K562 (cell line): ENCODE results near the gene ANKS1B. TPM values are rescaled to one million over a fixed set of nuclear protein-coding genes. Genes with fewer than 3 reads are reported as not detected.

Source experiments
- ATAC-seq: fragments of 200-7000 bp; cut with Tn5 transposase; 3 replicates; pipeline ENCODE4 v1.9.1; 2020; ENCODE audit warnings: moderate library complexity
- BruUV-seq: library from RNA; stranded (reverse); fragments of 400-500 nt; replicated peaks from 2 replicates; lab custom pipeline; 2021; lab: Mats Ljungman, UMichigan
- CTCF ChIA-PET: fragments of 300-600 bp; formaldehyde crosslinking; extraction: SDS; loops from one replicate; lab custom pipeline; 2021; ENCODE audit warnings: low intra/inter-chr PET ratio; lab: Yijun Ruan, JAX
- POLR2A ChIA-PET: fragments of 300-600, 350-650 bp; sonication (Branson Sonifier 250); formaldehyde crosslinking; extraction: SDS; loops from one replicate; lab custom pipeline; 2021; ENCODE audit warnings: antibody characterized with exemption, inconsistent platforms; lab: Yijun Ruan, JAX
- DNase-seq, 4 experiments: peaks; one replicate each; pipeline versions ENCODE4 v3.0.0 to v3.0.0-alpha.2; 2011 to 2018; ENCODE audit warnings: low spot score in 3 of 4, mixed read lengths in 3 of 4; ENCODE audit errors: extremely low read depth in 1 of 4
- FAIRE-seq: peaks from 2 replicates; lab custom pipeline; 2011; peaks lifted over from hg19 to GRCh38; lab: Jason Lieb, UNC
- H2AFZ ChIP-seq: 2 replicates; pipeline ENCODE4 v1.6.0; 2011; ENCODE audit warnings: low read depth, low read length, control low read depth, inconsistent platforms
- H3K27ac ChIP-seq: fragments of 200-600 bp; 3 replicates; pipeline ENCODE4 v1.8.0; 2011; ENCODE audit warnings: low read depth, mild to moderate bottlenecking, control low read depth, inconsistent platforms, low read length, moderate library complexity, mixed read lengths; ENCODE audit errors: extremely low read depth
- H3K27me3 ChIP-seq, 2 experiments: fragments of 300-600 bp in 1 of 2; 2 replicates in 1 of 2; 3 replicates in 1 of 2; pipeline versions ENCODE4 v1.6.0 to v1.8.0; 2011; ENCODE audit warnings: inconsistent platforms in 2 of 2, low read length in 2 of 2, mild to moderate bottlenecking in 1 of 2, mixed read lengths in 1 of 2, moderate library complexity in 1 of 2; ENCODE audit not compliant: control insufficient read depth in 2 of 2, insufficient read depth in 2 of 2
- H3K36me3 ChIP-seq: fragments of 300-600 bp; 3 replicates; pipeline ENCODE4 v1.8.0; 2011; ENCODE audit warnings: mild to moderate bottlenecking, low read length, inconsistent platforms; ENCODE audit not compliant: control insufficient read depth, insufficient read depth
- H3K4me1 ChIP-seq, 2 experiments: fragments of 200-600 bp in 1 of 2; replicated peaks in 1 of 2; 2 replicates in 1 of 2; 3 replicates in 1 of 2; pipeline versions ENCODE4 v1.5.1 to v1.8.0; 2011; ENCODE audit warnings: inconsistent platforms in 2 of 2, low read length in 2 of 2, mild to moderate bottlenecking in 1 of 2, mixed read lengths in 1 of 2, moderate library complexity in 1 of 2; ENCODE audit not compliant: control insufficient read depth in 2 of 2, insufficient read depth in 2 of 2
- H3K4me2 ChIP-seq: 2 replicates; pipeline ENCODE4 v1.6.1; 2011; ENCODE audit warnings: low read length, control low read depth, inconsistent platforms, mixed read lengths; ENCODE audit not compliant: insufficient read depth
- H3K4me3 ChIP-seq: fragments of 200-600 bp; sonication (generic), shearing (Covaris generic); 2 replicates; pipeline ENCODE4 v1.5.1; 2016; ENCODE audit warnings: control low read depth, inconsistent platforms
- H3K79me2 ChIP-seq: fragments of 200-600 bp; 3 replicates; pipeline ENCODE4 v1.8.0; 2011; ENCODE audit warnings: low read length, inconsistent platforms; ENCODE audit not compliant: control insufficient read depth, insufficient read depth
- H3K9ac ChIP-seq, 2 experiments: 2 replicates each; pipeline versions ENCODE4 v1.6.0 to v1.6.1; 2011; ENCODE audit warnings: low read depth in 2 of 2, low read length in 2 of 2, control low read depth in 1 of 2, inconsistent platforms in 1 of 2, mild to moderate bottlenecking in 1 of 2, mixed read lengths in 1 of 2; ENCODE audit not compliant: insufficient read depth in 1 of 2
- H3K9me1 ChIP-seq: one replicate; pipeline ENCODE4 v1.6.0; 2011; ENCODE audit warnings: inconsistent platforms, mild to moderate bottlenecking, low read length, moderate library complexity; ENCODE audit not compliant: control insufficient read depth, insufficient read depth
- H3K9me3 ChIP-seq: replicated peaks from 2 replicates; pipeline ENCODE4 v1.5.1; 2011; ENCODE audit warnings: low read depth, low read length, inconsistent platforms; ENCODE audit not compliant: control insufficient read depth, insufficient read depth
- H4K20me1 ChIP-seq: replicated peaks from 2 replicates; pipeline ENCODE4 v1.6.1; 2011; ENCODE audit warnings: low read length, inconsistent platforms, mixed read lengths; ENCODE audit not compliant: control insufficient read depth, insufficient read depth
- CBX8 ChIP-seq: fragments of 200-600 bp; sonication (generic); IDR thresholded peaks from 2 replicates; pipeline ENCODE4 v1.6.1; 2012; ENCODE audit warnings: borderline replicate concordance, mixed run types, low read depth, mild to moderate bottlenecking, moderate library complexity, mixed read lengths, low read length, control low read depth, inconsistent platforms; ENCODE audit not compliant: poor library complexity, severe bottlenecking; ENCODE audit errors: extremely low read depth
- DMBX1 ChIP-seq: fragments of 250-450 bp; sonication (Bioruptor Pico); IDR thresholded peaks from 2 replicates; pipeline ENCODE4 v1.8.0; 2022; ENCODE audit warnings: inconsistent platforms, mild to moderate bottlenecking, moderate library complexity, borderline replicate concordance
- E2F3 ChIP-seq: fragments of 250-450 bp; sonication (Bioruptor Pico); IDR thresholded peaks from 2 replicates; pipeline ENCODE4 v1.4.0; 2020; ENCODE audit warnings: mild to moderate bottlenecking
- MCM2 ChIP-seq: fragments of 450-650 bp; IDR thresholded peaks from 2 replicates; pipeline ENCODE4 v1.6.1; 2017; ENCODE audit warnings: low read depth, mild to moderate bottlenecking
- MEIS2 ChIP-seq: fragments of 450-650 bp; IDR thresholded peaks from 2 replicates; pipeline ENCODE4 v1.6.1; 2014; ENCODE audit warnings: mild to moderate bottlenecking; ENCODE audit not compliant: partially characterized antibody
- MTA1 ChIP-seq: fragments of 450-650 bp; IDR thresholded peaks from 2 replicates; pipeline ENCODE4 v1.6.1; 2017; ENCODE audit warnings: borderline replicate concordance
- OTX1 ChIP-seq: fragments of 450-650 bp; formaldehyde crosslinking; IDR thresholded peaks from 2 replicates; pipeline ENCODE4 v1.4.0; 2022; ENCODE audit warnings: mild to moderate bottlenecking
- PKNOX1 ChIP-seq: fragments of 450-650 bp; IDR thresholded peaks from 2 replicates; pipeline ENCODE4 v1.6.1; 2016
- SPI1 ChIP-seq: IDR thresholded peaks from 2 replicates; pipeline ENCODE4 v1.6.1; 2011; ENCODE audit warnings: low read depth, low read length, control low read depth, borderline replicate concordance
- SRSF7 ChIP-seq: fragments of 200-400 bp; formaldehyde crosslinking; optimal IDR thresholded peaks from 2 replicates; pipeline ENCODE3; 2017; ENCODE audit warnings: mild to moderate bottlenecking, low read depth, low read length
- TEAD2 ChIP-seq: fragments of 450-650 bp; IDR thresholded peaks from 2 replicates; pipeline ENCODE4 v1.6.1; 2016; ENCODE audit warnings: missing genetic modification characterization, control low read depth, missing compliant biosample characterization
- TGIF2 ChIP-seq: sonication (generic); formaldehyde crosslinking; IDR thresholded peaks from 2 replicates; pipeline ENCODE4 v1.8.1; 2022; ENCODE audit warnings: mild to moderate bottlenecking, missing genetic modification reagents, moderate library complexity
- ZBTB17 ChIP-seq: fragments of 450-650 bp; formaldehyde crosslinking; IDR thresholded peaks from 2 replicates; pipeline ENCODE4 v1.4.0; 2020; ENCODE audit warnings: mild to moderate bottlenecking
- ZNF277 ChIP-seq: fragments of 250-450 bp; sonication (Bioruptor Pico); IDR thresholded peaks from 2 replicates; pipeline ENCODE4 v1.8.0; 2022; ENCODE audit warnings: inconsistent platforms, mild to moderate bottlenecking, moderate library complexity, borderline replicate concordance
- ZNF699 ChIP-seq: fragments of 250-450 bp; sonication (Bioruptor Pico); IDR thresholded peaks from 2 replicates; pipeline ENCODE4 v1.8.0; 2021; ENCODE audit warnings: mild to moderate bottlenecking, moderate library complexity; ENCODE audit not compliant: insufficient replicate concordance
- ZNF778 ChIP-seq: fragments of 450-650 bp; formaldehyde crosslinking; IDR thresholded peaks from 2 replicates; pipeline ENCODE4 v1.4.0; 2020; ENCODE audit warnings: mild to moderate bottlenecking, moderate library complexity
- WGBS: fragments of 100-300 bp; shearing (Covaris generic); methylation state at CpG from one replicate; pipeline ENCODE4 v1.1.6; 2016; ENCODE audit warnings: low coverage, mixed read lengths; ENCODE audit not compliant: insufficient coverage; ENCODE audit errors: missing lambda C conversion rate; 5-methylcytosine and 5-hydroxymethylcytosine counted together
- in situ Hi-C: fragments of 300-500 bp; cut with MboI; formaldehyde crosslinking; loops from 4 replicates; pipeline ENCODE4 v1.15.0; 2018; ENCODE audit warnings: inconsistent platforms, mixed read lengths
- intact Hi-C: fragments of 100-400 bp; cut with micrococcal nuclease; formaldehyde crosslinking; loops from 2 replicates; pipeline ENCODE4 v1.14.2; 2022
- polyA plus RNA-seq, 8 experiments: library from polyadenylated mRNA; depleted of rRNA in 4 of 8; stranded (reverse) in 5 of 8; unstranded in 3 of 8; fragments of >200 nt; fragmentation: Nextera tagmentation in 2 of 8; fragmentation: Illumina TruSeq in 1 of 8; extraction: Ambion mirVana in 2 of 8; extraction: Trizol in 1 of 8; gene quantifications; 2 replicates each; pipeline versions ENCODE4 v1.2.1 to v1.2.3, GENCODE V29; 2011 to 2014; ENCODE audit warnings: inconsistent platforms in 1 of 8, missing spikeins in 1 of 8
- total RNA-seq, 7 experiments: library from RNA; depleted of rRNA in 6 of 7; stranded (reverse); fragments of >200 nt in 6 of 7; fragmentation: Illumina TruSeq in 2 of 7; extraction: Trizol in 2 of 7; gene quantifications; 2 replicates each; pipeline versions ENCODE4 v1.2.1 to v1.2.3, GENCODE V29; 2011 to 2021; ENCODE audit warnings: low replicate concordance in 1 of 7

The ANKS1B gene
- total and polyA plus RNA-seq, 9 of the 15 experiments (the other 6 are each of a cell fraction or from before 2014, with no cell fraction given): 0.04 to 0.47 (median 0.28) TPM; not detected in 4

DNA sequence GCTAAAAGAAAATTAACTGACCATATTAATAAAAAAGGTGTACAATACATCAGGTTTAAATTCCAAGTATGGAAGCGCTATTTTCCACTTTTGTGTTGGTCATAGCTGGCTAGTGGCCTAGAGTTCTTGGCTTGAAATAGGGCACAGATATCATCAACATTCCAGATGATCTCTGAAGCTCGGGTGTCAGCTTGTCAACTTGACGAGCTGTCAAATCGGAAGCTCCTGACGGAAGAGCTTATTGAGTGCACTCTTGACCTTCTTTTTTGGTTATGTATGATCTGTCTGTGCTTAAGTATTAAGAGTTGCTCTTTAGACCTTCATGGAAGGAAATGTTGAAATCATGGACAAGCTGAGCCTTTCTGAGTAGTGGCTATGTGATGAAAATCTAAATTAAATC, 1161.7 kb downstream of the ANKS1B start:
- H3K27me3 ChIP-seq: peaks cover 0 to under 1% of the 10 kb centered on the region in 2 experiments; a peak in 1 of 5 replicates
- 1% methylated on average over 5 of the region's 5 CpGs for WGBS
- H3K27ac ChIP-seq: no peak overlapping the region
- no peak for DNase-seq
- in situ Hi-C loops: no loop called here
- no peaks in the 10 kb centered on the region for H3K9me1 ChIP-seq
- intact Hi-C loops: no loop called here
- no peaks in the 10 kb centered on the region for H3K79me2 ChIP-seq
- no peak overlapping the region for H3K9ac ChIP-seq
- H3K4me1 ChIP-seq: no peaks in the 10 kb centered on the region
- H3K4me3 ChIP-seq: no peak overlapping the region
- H3K4me2 ChIP-seq: no peak overlapping the region
- no peaks in the 10 kb centered on the region for H3K36me3 ChIP-seq
- CTCF ChIA-PET: no interaction called here
- peak; percentile 27; the same call in 1 of the 2 replicates for TF ChIP-seq PKNOX1
- TF ChIP-seq OTX1 (CRISPR knock-in tag): no peak
- no peak for TF ChIP-seq TEAD2 (tag)
- no peak for TF ChIP-seq ZNF699 (CRISPR knock-in tag)
- peak; percentile 54 for TF ChIP-seq MEIS2
- no peaks in the 10 kb centered on the region for H3K9me3 ChIP-seq
- BruUV-seq: no TSS peak
- POLR2A ChIA-PET: interaction anchor here (1.2 kb wide), 1 partner anchor 12 kb away, joined by 3 read pairs; no protein-coding TSS in a partner anchor
- ATAC-seq: no peak
- H2AFZ ChIP-seq: no peak overlapping the region
- H4K20me1 ChIP-seq: no peaks in the 10 kb centered on the region
- no peak for FAIRE-seq

DNA sequence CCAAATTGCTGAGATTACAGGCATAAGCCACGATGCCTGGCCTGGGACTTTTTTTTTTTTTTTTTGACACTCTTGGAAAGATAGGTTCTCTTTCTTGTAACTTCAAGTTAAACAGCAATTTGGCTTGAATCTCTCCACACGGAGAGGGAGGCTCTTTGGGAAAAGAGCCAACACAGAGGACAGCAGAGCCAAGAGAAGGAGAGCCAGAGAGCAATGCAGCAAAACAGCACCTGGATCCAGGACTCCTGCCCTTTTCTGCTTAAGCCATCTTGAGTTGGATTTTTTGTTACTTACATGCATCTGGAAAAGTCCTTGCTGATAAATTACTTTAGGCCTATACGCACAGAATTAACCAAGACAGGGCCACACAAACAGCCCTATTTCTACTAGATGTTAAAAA, 1162.9 kb downstream of the ANKS1B start:
- Histone ChIP-seq H3K4me2 (no peak overlapping the region), H3K27ac (no peak overlapping the region), H2AFZ (no peak overlapping the region), H3K9me1 (no peaks in the 10 kb centered on the region), H4K20me1 (no peaks in the 10 kb centered on the region), H3K9me3 (no peaks in the 10 kb centered on the region), H3K79me2 (no peaks in the 10 kb centered on the region), H3K4me3 (no peak overlapping the region), H3K4me1 (no peaks in the 10 kb centered on the region), H3K36me3 (no peaks in the 10 kb centered on the region), H3K9ac (no peak overlapping the region), H3K27me3 (peaks cover 0 to 5% of the 10 kb centered on the region in 2 experiments; a peak in 1 of 5 replicates)
- POLR2A ChIA-PET: no interaction called here
- no peak for DNase-seq
- BruUV-seq: no TSS peak
- no peak for ATAC-seq
- FAIRE-seq: no peak
- intact Hi-C loops: no loop called here
- CTCF ChIA-PET: no interaction called here
- in situ Hi-C loops: no loop called here
- WGBS: 3% methylated on average over 3 of the region's 3 CpGs
- TF ChIP-seq TGIF2 (CRISPR knock-in tag) (no peak), CBX8 (no peak), MTA1 (no peak), E2F3 (CRISPR knock-in tag) (no peak), ZBTB17 (CRISPR knock-in tag) (no peak), MCM2 (no peak), DMBX1 (no peak), ZNF277 (CRISPR knock-in tag) (no peak), SRSF7 (no peak), SPI1 (no peak), ZNF778 (CRISPR knock-in tag) (no peak)
